ENCODE data around the gene PTGR3. TPM values are rescaled to one million over a fixed set of nuclear protein-coding genes. Genes with fewer than 3 reads are reported as not detected.

Gene PTGR3
- total RNA-seq, 1 experiment from 2014 or later, result 13.8 TPM

DNA sequence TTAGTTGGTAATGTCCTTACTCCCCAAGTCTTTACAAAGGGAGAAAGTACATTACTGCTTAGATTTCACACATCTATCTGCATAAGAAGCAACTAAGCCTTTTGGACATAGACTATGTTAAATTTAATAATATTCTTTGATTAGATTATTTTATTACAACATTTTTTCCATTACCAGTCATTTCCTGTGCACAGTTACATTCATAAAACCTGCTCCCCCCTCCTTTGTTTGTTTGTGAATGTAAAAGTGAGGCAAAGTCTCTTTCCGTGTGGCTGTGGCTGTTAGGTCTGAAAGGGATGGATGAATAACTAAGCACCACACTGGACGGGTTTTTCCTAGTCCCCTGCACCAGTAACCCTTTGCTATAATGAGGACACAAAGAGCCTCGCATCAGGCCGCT lies 9.6 kb downstream of the PTGR3 start (continued):
- TF ChIP-seq, protein P1, sequence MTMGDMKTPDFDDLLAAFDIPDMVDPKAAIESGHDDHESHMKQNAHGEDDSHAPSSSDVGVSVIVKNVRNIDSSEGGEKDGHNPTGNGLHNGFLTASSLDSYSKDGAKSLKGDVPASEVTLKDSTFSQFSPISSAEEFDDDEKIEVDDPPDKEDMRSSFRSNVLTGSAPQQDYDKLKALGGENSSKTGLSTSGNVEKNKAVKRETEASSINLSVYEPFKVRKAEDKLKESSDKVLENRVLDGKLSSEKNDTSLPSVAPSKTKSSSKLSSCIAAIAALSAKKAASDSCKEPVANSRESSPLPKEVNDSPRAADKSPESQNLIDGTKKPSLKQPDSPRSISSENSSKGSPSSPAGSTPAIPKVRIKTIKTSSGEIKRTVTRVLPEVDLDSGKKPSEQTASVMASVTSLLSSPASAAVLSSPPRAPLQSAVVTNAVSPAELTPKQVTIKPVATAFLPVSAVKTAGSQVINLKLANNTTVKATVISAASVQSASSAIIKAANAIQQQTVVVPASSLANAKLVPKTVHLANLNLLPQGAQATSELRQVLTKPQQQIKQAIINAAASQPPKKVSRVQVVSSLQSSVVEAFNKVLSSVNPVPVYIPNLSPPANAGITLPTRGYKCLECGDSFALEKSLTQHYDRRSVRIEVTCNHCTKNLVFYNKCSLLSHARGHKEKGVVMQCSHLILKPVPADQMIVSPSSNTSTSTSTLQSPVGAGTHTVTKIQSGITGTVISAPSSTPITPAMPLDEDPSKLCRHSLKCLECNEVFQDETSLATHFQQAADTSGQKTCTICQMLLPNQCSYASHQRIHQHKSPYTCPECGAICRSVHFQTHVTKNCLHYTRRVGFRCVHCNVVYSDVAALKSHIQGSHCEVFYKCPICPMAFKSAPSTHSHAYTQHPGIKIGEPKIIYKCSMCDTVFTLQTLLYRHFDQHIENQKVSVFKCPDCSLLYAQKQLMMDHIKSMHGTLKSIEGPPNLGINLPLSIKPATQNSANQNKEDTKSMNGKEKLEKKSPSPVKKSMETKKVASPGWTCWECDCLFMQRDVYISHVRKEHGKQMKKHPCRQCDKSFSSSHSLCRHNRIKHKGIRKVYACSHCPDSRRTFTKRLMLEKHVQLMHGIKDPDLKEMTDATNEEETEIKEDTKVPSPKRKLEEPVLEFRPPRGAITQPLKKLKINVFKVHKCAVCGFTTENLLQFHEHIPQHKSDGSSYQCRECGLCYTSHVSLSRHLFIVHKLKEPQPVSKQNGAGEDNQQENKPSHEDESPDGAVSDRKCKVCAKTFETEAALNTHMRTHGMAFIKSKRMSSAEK (CRISPR knock-in tag; IDR thresholded peaks at IDR 0.05; ENCODE audit: borderline replicate concordance), result no peak
- TF ChIP-seq PRRX2 (CRISPR knock-in tag; IDR thresholded peaks at IDR 0.05) (no peak), NFE2L1 (CRISPR knock-in tag; IDR thresholded peaks at IDR 0.05) (no peak)

GRCh38 chr18:75198036-75198435 lies 10.9 kb downstream of the PTGR3 start:
- TF ChIP-seq ETV6 (CRISPR knock-in tag; IDR thresholded peaks at IDR 0.05) (no peak), GTF2I (CRISPR knock-in tag; conservative IDR thresholded peaks at IDR 0.05) (no peak), JAZF1 (CRISPR knock-in tag; IDR thresholded peaks at IDR 0.05) (no peak), ESRRA (CRISPR knock-in tag; IDR thresholded peaks at IDR 0.05; ENCODE audit: borderline replicate concordance) (no peak), GRHL2 (CRISPR knock-in tag; IDR thresholded peaks at IDR 0.05; ENCODE audit: insufficient replicate concordance, severe bottlenecking) (no peak), NR3C1 (CRISPR knock-in tag; conservative IDR thresholded peaks at IDR 0.05; ENCODE audit: low read depth) (no peak), ZSCAN18 (CRISPR knock-in tag; IDR thresholded peaks at IDR 0.05) (no peak), TCF7 (CRISPR knock-in tag; IDR thresholded peaks at IDR 0.05; ENCODE audit: low read depth) (no peak), ATF3 (CRISPR knock-in tag; conservative IDR thresholded peaks at IDR 0.05) (no peak), ZNF671 (CRISPR knock-in tag; IDR thresholded peaks at IDR 0.05) (no peak)
- TF ChIP-seq, protein P1 (CRISPR knock-in tag; IDR thresholded peaks at IDR 0.05; ENCODE audit: borderline replicate concordance), result no peak
- TF ChIP-seq, protein P2, sequence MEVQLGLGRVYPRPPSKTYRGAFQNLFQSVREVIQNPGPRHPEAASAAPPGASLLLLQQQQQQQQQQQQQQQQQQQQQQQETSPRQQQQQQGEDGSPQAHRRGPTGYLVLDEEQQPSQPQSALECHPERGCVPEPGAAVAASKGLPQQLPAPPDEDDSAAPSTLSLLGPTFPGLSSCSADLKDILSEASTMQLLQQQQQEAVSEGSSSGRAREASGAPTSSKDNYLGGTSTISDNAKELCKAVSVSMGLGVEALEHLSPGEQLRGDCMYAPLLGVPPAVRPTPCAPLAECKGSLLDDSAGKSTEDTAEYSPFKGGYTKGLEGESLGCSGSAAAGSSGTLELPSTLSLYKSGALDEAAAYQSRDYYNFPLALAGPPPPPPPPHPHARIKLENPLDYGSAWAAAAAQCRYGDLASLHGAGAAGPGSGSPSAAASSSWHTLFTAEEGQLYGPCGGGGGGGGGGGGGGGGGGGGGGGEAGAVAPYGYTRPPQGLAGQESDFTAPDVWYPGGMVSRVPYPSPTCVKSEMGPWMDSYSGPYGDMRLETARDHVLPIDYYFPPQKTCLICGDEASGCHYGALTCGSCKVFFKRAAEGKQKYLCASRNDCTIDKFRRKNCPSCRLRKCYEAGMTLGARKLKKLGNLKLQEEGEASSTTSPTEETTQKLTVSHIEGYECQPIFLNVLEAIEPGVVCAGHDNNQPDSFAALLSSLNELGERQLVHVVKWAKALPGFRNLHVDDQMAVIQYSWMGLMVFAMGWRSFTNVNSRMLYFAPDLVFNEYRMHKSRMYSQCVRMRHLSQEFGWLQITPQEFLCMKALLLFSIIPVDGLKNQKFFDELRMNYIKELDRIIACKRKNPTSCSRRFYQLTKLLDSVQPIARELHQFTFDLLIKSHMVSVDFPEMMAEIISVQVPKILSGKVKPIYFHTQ (CRISPR knock-in tag; IDR thresholded peaks at IDR 0.05), result no peak
- DNase-seq (ENCODE audit: low spot score) (no peak), ATAC-seq (no peak)
- H3K36me3 Mint-ChIP-seq, result peaks cover 4% of the 10 kb centered on the region; the same call in 1 of the 2 replicates
- H3K27me3 Mint-ChIP-seq (ENCODE audit: low read depth), result peaks cover 20% of the 10 kb centered on the region
- no peak overlapping the region for H3K27ac Mint-ChIP-seq
- ChIA-PET CTCF (interaction anchor here (0.6 kb wide), 1 partner anchor 1052 kb away, joined by 3 read pairs; no protein-coding TSS in a partner anchor), POLR2A (no interaction called here)
- H3K4me3 Mint-ChIP-seq, result no peak overlapping the region
- H3K9me3 Mint-ChIP-seq, result no peaks in the 10 kb centered on the region
- peaks cover 16% of the 10 kb centered on the region for H3K4me1 Mint-ChIP-seq

Measured in WTC11 (cell line).